ENCODE measurements around the gene ALX3.

Gene ALX3

GRCh38 chr1:110070671-110071242, at the start of gene ALX3:
ALX3 (minus strand) TSS chr1:110070672; CDS start chr1:110070612, 60 bp downstream.
- no peak for TF ChIP-seq CTCF (conservative IDR thresholded peaks at IDR 0.05)
- H3K27ac ChIP-seq = no peak within 1 kb of the TSS

- TF ChIP-seq CTCF (conservative IDR thresholded peaks at IDR 0.05) = no peak
- H3K27ac ChIP-seq = no peak overlapping the region
These were observed 49.4 kb upstream of the ALX3 start for GRCh38 chr1:110119843-110120242.

- no peak overlapping the region for H3K27ac ChIP-seq
- no peak for TF ChIP-seq CTCF (conservative IDR thresholded peaks at IDR 0.05)
These were observed 48.3 kb upstream of the ALX3 start for GRCh38 chr1:110118636-110119396.

GRCh38 chr1:110114784-110115183, 44.3 kb upstream of the ALX3 start:
- TF ChIP-seq CTCF (conservative IDR thresholded peaks at IDR 0.05) = no peak
- no peak overlapping the region for H3K27ac ChIP-seq

DNA sequence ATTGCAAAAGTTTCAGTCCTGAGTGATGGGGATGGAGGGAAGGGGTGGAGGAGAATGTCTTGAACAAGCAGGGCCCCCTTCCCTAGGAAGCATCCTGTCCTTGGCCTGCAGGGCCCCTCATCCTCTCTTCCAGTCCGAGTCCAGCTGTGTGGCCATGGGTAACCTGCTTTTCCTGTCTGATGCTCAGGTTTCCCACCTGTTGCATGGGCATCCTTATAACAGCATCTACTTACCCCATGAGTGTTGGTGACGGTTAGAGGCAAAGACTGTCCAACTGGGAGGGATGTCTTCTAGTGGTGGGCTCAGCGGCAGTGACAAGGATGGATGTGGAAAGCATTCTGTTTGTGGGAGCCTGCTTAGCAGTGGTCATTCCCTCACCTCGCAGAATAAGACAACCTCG, 43.7 kb upstream of the ALX3 start:
- TF ChIP-seq CTCF (conservative IDR thresholded peaks at IDR 0.05) = no peak
- H3K27ac ChIP-seq = no peak overlapping the region

GRCh38 chr1:110113551-110113950, 43.1 kb upstream of the ALX3 start:
- no peak overlapping the region for H3K27ac ChIP-seq
- TF ChIP-seq CTCF (conservative IDR thresholded peaks at IDR 0.05) = no peak

DNA sequence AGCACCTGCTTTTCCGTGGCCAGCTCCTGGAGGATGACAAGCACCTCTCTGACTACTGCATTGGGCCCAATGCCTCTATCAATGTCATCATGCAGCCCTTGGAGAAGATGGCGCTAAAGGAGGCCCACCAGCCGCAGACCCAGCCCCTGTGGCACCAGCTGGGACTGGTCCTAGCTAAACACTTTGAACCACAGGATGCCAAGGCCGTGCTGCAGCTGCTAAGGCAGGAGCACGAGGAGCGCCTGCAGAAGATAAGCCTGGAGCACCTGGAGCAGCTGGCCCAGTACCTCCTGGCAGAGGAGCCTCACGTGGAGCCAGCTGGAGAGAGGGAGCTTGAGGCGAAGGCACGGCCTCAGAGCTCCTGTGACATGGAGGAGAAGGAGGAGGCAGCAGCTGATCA, 42.2 kb upstream of the ALX3 start:
- TF ChIP-seq CTCF (conservative IDR thresholded peaks at IDR 0.05) = no peak
- no peak overlapping the region for H3K27ac ChIP-seq

All from VCaP (cell line).